Breast epithelium (tissue), 4 donors: ENCODE data around the gene TMCC1. TPM values are rescaled to one million over a fixed set of nuclear protein-coding genes. Genes with fewer than 3 reads are reported as not detected.

ENCODE experiments used
- DNase-seq, 2 donors: peaks; one replicate each; pipeline ENCODE4 v3.0.0-alpha.2; 2019; ENCODE audit warnings: low spot score in 2 of 2
- H3K27ac ChIP-seq, 2 donors: fragments of 200-600 bp; sonication (generic) in 1 of 2; one replicate each; pipeline ENCODE4 v1.5.1; 2016 to 2019; ENCODE audit warnings: mild to moderate bottlenecking in 1 of 2
- H3K27me3 ChIP-seq, 2 donors: fragments of 200-600 bp; sonication (generic) in 1 of 2; one replicate each; pipeline versions ENCODE4 v1.5.1 to v1.6.0; 2017 to 2019; ENCODE audit warnings: control low read depth in 1 of 2, mild to moderate bottlenecking in 1 of 2
- H3K36me3 ChIP-seq: fragments of 200-600 bp; one replicate; pipeline ENCODE4 v1.5.1; 2019
- H3K4me1 ChIP-seq, 2 donors: fragments of 200-600 bp; sonication (generic); one replicate each; pipeline ENCODE4 v1.5.1; 2016 to 2019; ENCODE audit warnings: control low read depth in 1 of 2
- H3K4me3 ChIP-seq, 3 donors: fragments of 200-600 bp; sonication (generic); 1 replicate in 2 of 3; 2 replicates in 1 of 3; pipeline ENCODE4 v1.5.1; 2016 to 2019; ENCODE audit warnings: mild to moderate bottlenecking in 3 of 3, moderate library complexity in 2 of 3
- H3K9me3 ChIP-seq, 2 donors: fragments of 200-600 bp; sonication (generic) in 1 of 2; one replicate each; pipeline ENCODE4 v1.5.1; 2016 to 2019; ENCODE audit warnings: control low read depth in 1 of 2
- POLR2A ChIP-seq: fragments of 450-650 bp; IDR thresholded peaks from one replicate; pipeline ENCODE4 v1.6.1; 2016; ENCODE audit warnings: antibody characterized with exemption, mild to moderate bottlenecking, moderate library complexity
- POLR2AphosphoS5 ChIP-seq, 3 donors: sonication (generic); formaldehyde crosslinking; IDR thresholded peaks; one replicate each; pipeline ENCODE4 v1.6.1; 2017; ENCODE audit warnings: antibody characterized with exemption in 3 of 3
- intact Hi-C: fragments of 100-400 bp; cut with DNase I; formaldehyde crosslinking; loops from one replicate; pipeline ENCODE4 v1.15.1; 2023; ENCODE audit warnings: low total_unique reads
- total RNA-seq, 3 donors: library from RNA; depleted of rRNA; stranded (reverse); fragments of >200 nt; gene quantifications; one replicate each; pipeline ENCODE4 v1.1.0, GENCODE V29; 2016
- TF ChIP-seq, protein P1 (sequence below), 3 donors: fragments of 450-650 bp; IDR thresholded peaks; one replicate each; pipeline ENCODE4 v1.5.1; 2016 to 2017; ENCODE audit warnings: antibody characterized with exemption in 3 of 3, mild to moderate bottlenecking in 3 of 3, moderate library complexity in 3 of 3

The TMCC1 gene
- total RNA-seq, 3 donors from 2014 or later: 29.4 to 48.1 (median 29.8) TPM

DNA sequence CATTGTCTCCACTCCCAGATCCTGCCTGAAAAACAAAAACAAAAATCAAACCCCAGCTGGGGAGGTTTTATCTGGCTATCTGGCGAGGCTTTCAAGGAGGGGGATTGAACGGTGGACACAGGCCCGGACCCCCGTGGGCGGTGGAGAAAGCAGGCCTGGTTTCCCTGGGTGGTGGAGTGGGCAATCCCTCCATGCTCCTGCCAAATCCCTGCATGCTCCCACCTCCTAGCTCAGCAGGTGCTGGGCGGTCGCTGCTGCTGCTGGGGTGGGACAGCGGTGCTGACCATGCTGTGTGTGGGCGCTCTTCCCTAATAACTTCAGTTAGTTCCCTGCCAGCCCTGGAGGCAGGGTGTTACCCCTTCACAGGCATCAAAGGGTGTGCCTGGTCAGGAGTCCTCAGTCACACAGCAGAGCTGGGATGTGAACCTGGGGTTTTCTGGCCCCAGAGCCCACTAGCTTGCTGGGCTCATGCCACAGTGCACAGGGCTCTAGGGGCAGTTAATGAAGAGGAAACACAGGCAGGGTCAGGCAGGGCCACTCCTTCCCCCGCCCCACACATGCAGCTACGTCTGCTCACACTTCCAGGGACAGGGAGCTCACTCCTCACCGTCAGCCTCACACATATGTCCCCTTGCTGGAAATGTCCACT lies 271.2 kb downstream of the TMCC1 start:
- no peaks in the 10 kb centered on the region for H3K9me3 ChIP-seq
- TF ChIP-seq, protein P1, sequence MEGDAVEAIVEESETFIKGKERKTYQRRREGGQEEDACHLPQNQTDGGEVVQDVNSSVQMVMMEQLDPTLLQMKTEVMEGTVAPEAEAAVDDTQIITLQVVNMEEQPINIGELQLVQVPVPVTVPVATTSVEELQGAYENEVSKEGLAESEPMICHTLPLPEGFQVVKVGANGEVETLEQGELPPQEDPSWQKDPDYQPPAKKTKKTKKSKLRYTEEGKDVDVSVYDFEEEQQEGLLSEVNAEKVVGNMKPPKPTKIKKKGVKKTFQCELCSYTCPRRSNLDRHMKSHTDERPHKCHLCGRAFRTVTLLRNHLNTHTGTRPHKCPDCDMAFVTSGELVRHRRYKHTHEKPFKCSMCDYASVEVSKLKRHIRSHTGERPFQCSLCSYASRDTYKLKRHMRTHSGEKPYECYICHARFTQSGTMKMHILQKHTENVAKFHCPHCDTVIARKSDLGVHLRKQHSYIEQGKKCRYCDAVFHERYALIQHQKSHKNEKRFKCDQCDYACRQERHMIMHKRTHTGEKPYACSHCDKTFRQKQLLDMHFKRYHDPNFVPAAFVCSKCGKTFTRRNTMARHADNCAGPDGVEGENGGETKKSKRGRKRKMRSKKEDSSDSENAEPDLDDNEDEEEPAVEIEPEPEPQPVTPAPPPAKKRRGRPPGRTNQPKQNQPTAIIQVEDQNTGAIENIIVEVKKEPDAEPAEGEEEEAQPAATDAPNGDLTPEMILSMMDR (IDR thresholded peaks at IDR 0.05): no peak
- TF ChIP-seq POLR2A (no peak), POLR2AphosphoS5 (IDR thresholded peaks at IDR 0.05) (no peak)
- no peaks in the 10 kb centered on the region for H3K36me3 ChIP-seq
- peak overlapping the region in 1 of 2 donors; percentile 78 for H3K27ac ChIP-seq
- DNase-seq: peak in 1 of 2 donors; percentile 18
- H3K4me1 ChIP-seq: peaks cover 0 to 8% of the 10 kb centered on the region in 2 donors
- no peaks in the 10 kb centered on the region for H3K27me3 ChIP-seq
- intact Hi-C loops: no loop called here
- H3K4me3 ChIP-seq: no peak overlapping the region

DNA sequence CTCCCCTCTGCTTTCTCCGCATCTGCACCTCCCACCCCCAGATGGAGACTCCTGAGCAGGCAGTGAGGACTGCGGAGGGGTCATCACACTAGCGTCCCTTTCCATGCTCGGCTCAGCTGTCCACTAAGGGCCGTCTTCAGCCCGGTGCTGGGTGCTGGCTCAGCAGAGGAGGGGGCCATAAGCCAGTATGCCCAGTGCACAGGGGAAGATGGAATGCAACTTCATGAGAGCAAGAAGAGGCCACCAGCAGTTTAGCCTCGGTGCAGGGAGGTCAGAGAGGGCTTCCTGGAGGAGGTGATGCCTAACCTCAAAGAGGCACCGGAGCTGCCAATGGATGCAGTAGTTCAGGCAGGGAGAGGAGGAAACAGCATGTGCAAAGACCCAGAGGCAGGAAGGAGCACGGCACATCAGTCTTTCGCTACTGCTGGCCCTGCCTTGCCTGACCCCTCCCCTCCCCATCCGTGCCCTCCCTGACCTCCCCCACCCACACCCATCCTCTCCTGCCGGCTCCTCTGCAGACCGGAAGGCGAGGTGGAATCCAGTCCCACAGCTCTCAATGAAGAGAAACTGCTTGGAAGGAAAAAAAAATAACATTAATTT lies 271.8 kb downstream of the TMCC1 start:
- TF ChIP-seq, protein P1 (IDR thresholded peaks at IDR 0.05): no peak
- TF ChIP-seq POLR2AphosphoS5 (IDR thresholded peaks at IDR 0.05) (no peak), POLR2A (no peak)
- Histone ChIP-seq H3K4me3 (no peak overlapping the region), H3K27ac (peak overlapping the region in 1 of 2 donors; percentile 78), H3K36me3 (no peaks in the 10 kb centered on the region), H3K4me1 (peaks cover 0 to 7% of the 10 kb centered on the region in 2 donors), H3K9me3 (no peaks in the 10 kb centered on the region), H3K27me3 (no peaks in the 10 kb centered on the region)
- intact Hi-C loops: no loop called here
- no peak for DNase-seq

DNA sequence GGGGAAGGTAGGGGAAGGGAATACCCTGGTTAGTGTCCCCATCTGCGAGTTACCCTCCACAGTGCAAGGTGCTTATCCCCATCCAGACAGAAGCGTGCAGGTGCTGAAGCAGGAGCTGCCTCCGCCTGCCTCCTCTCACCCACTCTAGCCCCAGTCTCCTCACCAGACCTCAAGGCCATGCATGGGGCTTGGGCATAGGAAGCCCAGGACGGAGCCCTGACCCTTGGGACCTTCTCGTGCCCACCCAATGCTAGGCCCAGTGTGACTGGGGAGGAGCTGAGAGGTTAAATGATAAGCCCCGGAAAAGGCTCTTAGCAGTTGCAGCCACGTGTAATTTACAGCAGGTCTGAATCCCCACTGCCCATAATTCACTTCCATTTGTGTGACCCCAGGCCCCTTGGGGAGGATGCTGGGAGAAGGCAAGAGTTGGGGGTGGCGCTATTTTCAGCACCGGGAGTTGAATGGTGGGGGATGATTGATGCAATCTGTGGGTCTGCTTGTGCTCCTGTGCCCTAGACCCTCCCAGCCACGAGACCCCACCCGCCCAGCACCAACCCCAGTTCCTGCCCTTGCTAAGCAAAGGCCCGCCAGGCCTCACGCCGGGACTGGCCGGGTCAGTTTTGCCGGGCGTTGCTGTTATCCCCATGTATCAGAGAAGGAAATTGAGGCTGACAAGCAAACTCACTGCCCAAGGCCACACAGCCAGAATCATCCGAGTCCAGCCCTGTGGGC lies 272.5 kb downstream of the TMCC1 start:
- peak overlapping the region in 1 of 2 donors; percentile 78 for H3K27ac ChIP-seq
- TF ChIP-seq, protein P1 (IDR thresholded peaks at IDR 0.05): no peak
- TF ChIP-seq POLR2AphosphoS5 (IDR thresholded peaks at IDR 0.05): no peak
- TF ChIP-seq POLR2A: no peak
- intact Hi-C loops: no loop called here
- H3K36me3 ChIP-seq: no peaks in the 10 kb centered on the region
- no peak overlapping the region for H3K4me3 ChIP-seq
- no peaks in the 10 kb centered on the region for H3K27me3 ChIP-seq
- DNase-seq: no peak
- H3K9me3 ChIP-seq: no peaks in the 10 kb centered on the region
- H3K4me1 ChIP-seq: peaks cover 0 to 4% of the 10 kb centered on the region in 2 donors

DNA sequence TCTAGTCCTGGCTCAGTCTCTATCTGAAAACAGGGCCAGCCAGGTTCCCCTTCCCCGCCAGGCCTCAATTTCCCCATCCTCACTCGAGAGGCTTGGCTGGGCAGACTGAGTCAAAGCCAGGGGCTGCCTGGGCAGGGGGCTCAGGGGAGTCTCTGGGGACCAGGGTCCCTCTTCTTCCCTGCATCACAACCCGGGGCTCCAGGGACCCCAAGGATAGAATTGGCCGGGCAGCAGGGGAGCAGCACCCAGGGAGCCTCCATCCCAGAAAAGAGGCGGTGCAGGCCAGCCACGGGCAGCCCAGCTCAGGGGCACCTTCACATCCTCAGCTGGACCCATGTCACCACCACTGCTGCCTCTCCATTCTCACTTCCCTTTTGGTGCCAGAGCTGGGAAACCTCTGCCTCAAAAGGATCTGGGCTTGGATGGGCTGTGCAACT lies 273.8 kb downstream of the TMCC1 start:
- TF ChIP-seq POLR2AphosphoS5 (IDR thresholded peaks at IDR 0.05) (no peak), POLR2A (no peak)
- TF ChIP-seq, protein P1 (IDR thresholded peaks at IDR 0.05): no peak
- intact Hi-C loops: no loop called here
- Histone ChIP-seq H3K4me1 (peaks cover 0 to 4% of the 10 kb centered on the region in 2 donors), H3K4me3 (no peak overlapping the region), H3K27ac (peak overlapping the region in 1 of 2 donors; percentile 13), H3K36me3 (no peaks in the 10 kb centered on the region), H3K27me3 (no peaks in the 10 kb centered on the region), H3K9me3 (no peaks in the 10 kb centered on the region)
- DNase-seq: no peak
